ENCODE results near the gene LCE1E.

LCE1E gene, protein sequence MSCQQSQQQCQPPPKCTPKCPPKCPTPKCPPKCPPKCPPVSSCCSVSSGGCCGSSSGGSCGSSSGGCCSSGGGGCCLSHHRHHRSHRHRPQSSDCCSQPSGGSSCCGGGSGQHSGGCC

DNA sequence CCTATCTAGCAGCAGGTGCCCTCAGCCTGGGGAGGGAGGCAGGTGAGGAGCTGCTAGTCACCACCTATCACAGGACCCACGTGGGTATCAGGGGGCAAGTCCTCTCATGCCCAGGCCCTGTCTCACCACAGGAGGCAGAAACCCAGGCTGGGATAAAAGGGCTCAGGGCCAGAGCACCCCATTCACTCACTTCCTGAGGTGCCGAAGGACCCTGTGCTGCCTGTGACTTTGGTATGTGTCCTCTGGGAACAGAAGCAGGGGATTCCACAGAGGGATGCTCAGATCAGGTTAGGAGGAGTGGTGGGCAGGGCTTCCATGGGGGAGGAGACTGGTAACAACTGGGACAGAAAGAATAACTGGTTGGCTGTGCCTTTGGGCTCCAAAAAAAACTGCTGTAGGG is at the start of gene LCE1E:
Gene LCE1E (plus strand): TSS at position 181 of the 400 bp plus-strand sequence. CDS start 1,043 bp downstream, outside the sequence.
- no peak for DNase-seq (ENCODE audit: low read depth)

DNA sequence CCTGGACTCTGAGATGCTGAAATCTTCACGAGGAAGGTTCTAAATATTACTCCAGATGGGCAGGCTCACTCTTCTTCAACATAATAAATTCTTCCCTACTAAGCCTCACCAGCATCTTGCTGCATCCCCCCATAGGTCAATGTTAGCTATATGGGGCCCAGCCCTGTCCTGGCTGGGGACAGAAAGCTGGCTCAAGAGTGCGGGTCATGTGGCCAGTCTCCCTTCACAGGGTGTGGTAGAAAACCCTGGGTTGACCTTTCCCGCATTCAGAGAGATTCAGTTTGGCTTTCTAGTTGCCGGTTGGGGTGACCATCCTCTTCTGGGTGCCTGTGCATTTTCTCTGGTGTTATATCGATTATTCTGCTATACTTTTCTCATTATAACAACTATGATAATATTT is 48.1 kb upstream of the LCE1E start:
- no peak for DNase-seq (ENCODE audit: low read depth)

DNA sequence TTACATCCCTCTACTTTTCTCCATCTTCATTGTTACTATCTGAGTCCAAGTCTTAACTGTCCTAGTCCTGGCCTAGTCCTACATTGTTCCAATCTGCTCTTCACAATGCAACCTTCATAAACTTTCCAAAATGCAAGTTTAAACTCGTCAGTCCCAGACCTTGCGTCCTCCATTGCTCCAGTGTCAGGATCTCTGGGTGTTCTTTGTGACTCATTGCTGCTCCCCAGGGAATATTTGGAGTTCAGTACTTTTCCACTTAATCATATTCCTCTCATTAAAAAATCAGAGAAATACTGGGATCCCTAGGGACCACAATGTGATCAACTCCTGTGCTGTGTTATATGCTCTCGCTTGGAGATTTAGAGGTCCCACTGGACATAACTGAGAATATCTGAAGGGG is 46.2 kb upstream of the LCE1E start:
- DNase-seq (ENCODE audit: low read depth) = no peak

DNA sequence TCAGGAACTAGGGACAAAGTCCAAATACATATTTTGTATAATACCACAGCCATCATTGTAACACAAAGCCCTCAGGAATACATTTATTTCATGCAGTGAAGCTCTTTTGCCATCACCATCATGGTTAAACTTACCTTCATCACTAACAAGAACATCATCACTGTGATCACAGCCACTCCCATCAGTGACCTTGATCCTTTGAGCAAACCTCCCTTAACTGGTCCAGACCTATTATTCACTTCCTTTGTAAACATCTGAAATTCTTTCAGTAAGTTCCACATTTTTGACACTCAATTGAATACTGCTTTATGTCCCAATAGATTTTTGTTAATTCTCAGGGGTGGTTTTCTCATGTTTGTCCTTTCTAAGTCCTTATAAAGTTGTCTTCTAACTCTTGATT is 44.4 kb upstream of the LCE1E start:
- DNase-seq (ENCODE audit: low read depth) = no peak

DNA sequence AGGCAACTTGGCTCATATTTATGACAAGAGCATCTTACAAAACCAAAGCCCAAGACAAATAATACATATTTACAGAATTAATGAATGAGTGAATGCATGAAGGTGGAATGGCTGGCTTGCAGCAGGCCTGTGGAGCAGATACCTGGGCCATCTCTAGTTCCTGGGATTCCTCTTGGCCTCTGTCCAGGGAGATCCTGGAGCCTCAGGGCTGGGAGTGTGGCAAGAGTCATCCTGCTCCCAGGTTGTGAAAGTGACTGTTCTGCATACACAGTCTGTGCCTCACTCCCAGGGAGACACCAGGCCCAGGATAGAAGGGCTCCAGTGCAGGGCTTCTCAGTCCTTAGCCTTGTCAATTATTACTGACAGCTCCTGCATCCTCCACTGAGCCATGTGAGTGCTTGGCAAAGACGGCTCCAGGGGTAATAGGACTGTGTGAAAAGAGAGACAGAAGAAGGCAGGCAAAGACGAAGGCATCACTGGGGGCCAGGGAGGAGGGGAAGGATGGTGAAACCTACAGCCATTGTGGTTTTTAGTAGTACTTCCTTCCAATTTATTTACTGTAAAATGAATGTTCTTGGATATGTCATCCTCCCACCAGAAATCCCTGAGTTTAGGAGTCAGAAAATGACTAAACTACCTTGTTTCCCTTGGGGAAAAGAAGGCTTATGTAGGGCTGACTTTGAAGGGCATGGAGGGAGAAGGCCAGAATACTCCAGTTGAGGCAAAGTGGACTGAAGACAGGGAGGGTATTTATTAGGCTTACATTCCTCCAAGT is 42.5 kb upstream of the LCE1E start:
- no peak for DNase-seq (ENCODE audit: low read depth)

DNA sequence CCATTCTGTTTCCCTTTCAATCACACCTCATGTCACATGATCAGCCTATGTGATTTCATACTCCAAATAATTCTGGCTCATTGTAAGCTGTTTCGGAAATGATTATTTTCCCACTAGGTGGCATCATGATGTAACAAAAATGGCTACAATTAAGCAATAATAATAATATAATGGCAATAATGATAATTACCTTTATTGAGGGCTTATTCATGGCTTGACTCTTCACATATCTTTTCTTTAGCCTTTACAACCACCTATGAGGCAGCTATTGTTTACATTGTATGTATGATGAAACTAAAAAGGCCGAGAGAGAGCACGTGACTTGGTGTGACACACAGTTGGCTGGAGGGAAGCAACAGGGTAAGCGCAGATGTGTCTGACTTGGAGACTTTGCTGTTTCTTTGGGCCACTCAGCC is 40.8 kb upstream of the LCE1E start:
- no peak for DNase-seq (ENCODE audit: low read depth)

DNA sequence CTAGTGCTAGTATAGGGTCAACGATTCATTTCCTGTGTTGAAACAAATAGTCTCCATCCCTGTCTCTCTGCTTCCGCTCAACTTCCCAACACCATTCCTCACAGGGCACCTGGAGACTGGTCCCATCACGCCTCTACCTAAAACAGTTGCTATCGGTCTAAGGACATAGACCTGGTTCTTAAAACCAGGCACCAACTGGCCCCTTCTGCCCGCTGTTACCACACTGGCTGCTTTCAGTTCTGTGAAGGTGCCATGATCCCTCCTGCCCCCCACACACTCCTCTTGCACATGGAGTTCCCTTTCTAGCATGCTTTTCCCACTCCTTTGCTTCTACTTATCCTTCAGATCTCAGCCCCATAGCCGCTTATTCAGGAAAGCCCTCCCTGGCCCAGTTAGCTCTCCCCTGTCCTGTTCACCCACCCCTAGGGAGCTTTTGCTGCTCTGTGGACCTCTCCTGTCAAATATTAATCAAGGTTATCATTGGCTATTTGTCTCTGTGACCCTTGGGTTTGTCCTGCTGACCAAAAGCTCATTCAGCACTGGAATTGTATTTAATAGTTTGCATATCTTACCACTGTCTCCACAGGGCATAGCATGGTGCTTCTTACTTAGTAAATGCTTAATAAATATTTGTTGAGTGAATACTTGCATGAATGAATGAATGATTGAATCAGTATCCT is 40.2 kb upstream of the LCE1E start:
- DNase-seq (ENCODE audit: low read depth) = no peak

DNA sequence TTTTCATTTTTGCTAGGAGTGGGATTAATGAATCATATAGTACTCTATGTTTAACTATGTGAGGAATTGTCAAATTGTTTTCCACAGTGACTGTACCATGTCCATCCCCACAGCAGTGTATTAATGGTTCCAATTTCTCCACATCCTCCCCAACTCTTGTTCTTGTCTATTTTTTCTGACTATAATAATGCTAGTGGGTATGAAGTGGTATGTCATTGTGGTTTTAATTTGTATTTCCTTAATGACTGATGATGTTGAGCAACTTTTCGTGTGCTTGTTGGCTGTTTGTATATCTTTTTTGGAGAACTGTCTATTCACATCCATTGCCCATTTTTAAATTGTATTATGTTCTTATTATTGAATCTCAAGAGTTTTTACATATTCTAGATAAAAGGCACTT is 38.2 kb upstream of the LCE1E start:
- no peak for DNase-seq (ENCODE audit: low read depth)

DNA sequence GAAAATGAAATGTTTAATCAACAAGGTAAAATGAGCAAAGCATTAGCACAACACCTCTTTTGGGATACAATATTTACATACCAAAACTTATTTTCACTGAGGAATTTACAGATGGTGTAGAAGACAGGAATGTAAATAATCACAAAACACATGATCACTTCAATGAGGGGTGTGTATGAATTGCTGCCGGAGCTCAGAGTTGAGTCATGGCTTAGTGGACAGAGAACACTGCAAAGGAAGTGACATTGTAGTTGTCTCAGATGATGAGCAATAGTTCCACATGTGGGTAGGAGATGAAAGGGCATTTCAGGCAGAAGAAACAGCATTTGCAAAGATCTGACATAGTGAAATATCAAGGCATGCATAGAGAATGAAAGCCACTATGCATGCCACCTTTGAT is 33.8 kb upstream of the LCE1E start:
- DNase-seq (ENCODE audit: low read depth) = no peak

DNA sequence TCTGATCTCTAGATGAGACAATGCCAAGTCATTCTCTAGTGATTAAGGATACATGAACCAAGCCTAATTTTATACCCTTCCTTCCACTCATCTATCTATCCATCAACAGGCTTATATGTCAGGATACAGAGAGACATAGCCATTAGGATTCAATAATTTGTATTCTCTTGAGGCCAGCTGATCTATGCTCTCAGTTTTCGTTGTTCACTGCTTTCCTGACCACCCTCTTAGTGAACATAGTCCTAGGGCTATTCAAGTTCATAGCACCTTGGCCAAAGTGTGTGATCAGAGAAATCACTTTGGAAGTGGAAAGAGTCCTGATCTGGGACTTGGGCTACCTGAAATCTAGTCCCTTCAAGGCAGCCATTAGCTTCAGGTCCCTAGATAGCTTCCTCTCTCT is 32.5 kb upstream of the LCE1E start:
- no peak for DNase-seq (ENCODE audit: low read depth)

DNA sequence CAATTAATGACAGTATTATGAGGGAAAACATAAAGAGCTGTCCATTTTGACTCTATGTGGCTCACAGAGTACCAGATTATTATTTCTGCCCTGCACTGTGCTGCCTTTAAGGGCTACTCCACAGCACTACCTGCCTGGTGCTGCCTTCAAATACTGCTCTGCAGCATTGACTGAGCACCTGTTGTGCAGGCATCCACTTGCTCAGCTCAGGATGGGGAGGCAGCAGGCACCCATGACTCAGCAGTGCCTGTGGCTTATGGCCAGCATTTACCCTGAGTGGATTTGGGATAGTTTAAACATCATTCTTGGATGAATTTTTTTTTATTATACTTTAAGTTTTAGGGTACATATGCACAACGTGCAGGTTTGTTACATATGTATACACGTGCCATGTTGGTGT is 29.2 kb upstream of the LCE1E start:
- DNase-seq (ENCODE audit: low read depth) = no peak

DNA sequence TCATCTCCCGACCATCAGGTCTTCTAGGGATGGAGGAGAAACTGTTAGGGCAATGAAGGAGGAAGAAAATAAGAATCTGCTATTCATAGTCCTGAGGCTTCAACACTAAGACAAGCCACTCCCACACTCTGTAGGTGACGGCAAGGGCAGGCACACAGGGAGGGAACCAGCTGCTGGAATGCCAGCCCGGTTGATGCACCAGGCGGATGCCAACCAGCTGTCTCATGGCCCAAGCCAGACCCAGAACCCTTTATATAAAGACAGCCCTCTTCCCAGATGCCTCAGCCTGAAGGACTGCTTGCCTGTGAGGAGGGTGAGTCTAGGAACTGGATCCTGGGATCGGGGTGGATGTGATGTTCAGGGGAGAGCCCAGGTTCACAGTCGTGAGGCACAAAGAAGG is 28.3 kb upstream of the LCE1E start, which contains the start of gene KPRP:
Gene KPRP (plus strand): TSS at position 279 of the 400 bp plus-strand sequence. CDS start 1,564 bp downstream, outside the sequence.
- no peak for DNase-seq (ENCODE audit: low read depth)

DNA sequence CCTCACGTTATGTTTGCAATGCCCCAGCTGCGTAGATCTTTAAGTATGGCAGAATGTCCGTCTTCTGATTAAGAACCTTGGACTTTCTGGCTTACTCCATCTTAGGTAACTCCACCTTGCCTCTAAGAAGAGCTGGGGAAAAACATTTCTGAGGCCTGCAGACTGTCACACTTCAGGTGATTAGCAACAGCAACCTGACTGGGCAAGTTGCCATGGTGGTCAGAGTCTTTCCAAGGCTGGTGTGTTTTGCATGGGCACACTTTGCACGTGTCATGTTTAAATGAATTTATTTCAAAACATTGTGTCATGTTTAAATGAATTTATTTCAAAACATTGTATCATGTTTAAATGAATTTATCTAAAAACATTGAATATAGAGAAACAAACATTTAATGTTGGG is 27.4 kb upstream of the LCE1E start:
- DNase-seq (ENCODE audit: low read depth) = no peak

DNA sequence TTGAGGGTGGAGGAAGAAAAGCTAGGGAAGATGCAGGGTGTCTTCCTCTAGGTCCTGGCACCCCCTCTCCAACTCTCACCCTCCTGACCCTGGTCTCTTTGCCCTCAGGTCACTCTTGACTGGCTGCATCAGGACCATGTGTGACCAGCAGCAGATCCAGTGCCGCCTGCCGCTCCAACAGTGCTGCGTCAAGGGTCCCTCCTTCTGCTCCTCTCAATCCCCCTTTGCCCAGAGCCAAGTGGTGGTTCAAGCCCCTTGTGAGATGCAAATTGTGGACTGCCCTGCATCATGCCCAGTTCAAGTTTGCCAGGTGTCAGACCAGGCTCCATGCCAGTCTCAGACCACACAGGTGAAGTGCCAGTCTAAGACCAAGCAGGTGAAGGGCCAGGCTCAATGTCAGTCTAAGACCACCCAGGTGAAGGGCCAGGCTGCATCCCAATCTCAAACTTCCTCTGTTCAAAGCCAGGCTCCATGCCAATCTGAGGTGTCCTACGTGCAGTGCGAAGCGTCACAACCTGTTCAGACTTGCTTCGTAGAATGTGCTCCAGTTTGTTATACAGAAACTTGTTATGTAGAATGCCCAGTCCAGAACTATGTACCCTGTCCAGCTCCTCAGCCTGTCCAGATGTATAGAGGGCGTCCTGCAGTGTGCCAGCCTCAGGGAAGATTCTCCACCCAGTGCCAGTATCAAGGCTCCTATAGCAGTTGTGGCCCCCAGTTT is 26.4 kb upstream of the LCE1E start:
- DNase-seq (ENCODE audit: low read depth) = no peak

DNA sequence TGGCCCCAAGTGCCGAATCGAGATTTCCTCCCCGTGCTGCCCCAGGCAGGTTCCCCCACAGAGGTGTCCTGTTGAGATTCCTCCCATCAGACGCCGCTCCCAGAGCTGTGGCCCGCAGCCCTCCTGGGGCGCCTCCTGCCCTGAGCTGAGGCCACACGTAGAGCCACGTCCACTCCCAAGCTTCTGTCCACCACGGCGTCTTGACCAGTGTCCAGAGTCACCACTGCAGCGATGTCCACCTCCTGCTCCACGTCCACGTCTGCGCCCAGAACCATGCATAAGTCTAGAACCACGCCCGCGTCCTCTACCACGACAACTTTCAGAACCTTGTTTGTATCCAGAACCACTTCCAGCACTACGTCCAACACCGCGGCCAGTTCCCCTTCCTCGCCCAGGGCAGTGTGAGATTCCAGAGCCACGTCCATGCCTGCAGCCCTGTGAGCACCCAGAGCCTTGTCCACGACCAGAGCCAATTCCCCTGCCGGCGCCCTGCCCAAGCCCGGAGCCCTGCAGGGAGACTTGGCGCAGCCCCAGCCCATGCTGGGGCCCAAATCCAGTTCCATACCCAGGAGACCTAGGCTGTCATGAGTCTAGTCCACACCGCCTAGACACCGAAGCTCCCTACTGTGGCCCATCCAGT is 25.4 kb upstream of the LCE1E start:
- DNase-seq (ENCODE audit: low read depth) = no peak

DNA sequence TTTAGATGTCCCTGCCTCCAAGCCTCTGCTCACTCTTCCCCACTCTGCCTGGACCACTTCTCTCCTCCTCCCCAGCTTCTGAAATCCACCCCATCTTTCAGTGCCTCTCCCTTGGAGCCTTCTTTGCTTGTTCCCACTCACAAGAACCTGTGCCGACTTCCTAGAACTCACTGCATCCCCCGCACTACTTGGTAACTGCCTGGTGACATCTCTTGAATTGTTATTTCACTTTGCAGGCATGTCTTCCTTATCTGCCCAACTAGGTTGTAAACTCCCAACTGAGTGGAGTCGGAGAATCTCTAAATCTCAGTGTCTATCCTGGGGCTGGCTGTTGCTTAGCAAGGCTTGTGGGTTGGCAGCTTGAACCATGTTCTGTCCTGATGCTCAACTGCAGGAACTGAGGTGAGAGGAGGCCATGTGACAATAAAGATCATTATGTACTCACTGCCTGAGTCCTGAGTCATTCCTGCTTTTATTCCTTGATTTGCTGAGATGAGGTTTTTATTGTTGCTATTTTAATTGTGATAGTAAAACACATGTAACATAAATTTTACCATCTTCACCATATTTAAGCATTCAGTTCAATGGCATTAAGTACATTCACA is 24.3 kb upstream of the LCE1E start:
- no peak for DNase-seq (ENCODE audit: low read depth)

DNA sequence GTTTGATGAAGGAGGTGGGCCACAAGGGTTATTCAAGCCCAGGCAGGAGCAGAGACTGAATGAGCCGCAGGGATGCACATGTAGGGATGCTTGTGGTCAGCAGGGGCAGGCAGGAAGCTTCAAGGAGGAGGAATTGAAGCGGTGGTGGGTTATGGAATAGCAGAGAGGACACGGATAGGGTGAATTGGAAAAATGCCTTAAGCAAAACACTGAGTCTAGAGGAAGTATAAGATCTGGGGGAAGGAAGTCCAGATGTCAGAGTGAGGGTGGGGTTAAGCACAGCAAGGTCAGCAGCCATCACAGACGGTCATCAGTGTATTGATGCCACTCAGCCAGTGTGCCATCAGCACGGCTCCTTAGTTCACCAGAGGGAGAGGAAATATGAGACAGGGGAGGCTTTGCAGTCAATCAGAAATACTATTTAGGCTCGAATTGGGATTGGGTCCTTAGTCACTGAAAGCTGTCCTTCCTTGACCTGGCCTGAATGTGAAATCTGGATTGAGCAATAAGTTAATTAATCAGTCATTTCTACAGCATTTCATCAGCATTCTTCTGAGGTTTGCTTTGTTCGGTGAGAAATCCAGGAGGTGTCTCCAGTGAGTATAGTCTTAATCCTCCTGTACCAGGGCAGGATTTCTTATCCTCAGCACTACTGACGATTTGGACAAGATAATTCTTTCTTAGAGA is 17.1 kb upstream of the LCE1E start:
- DNase-seq (ENCODE audit: low read depth) = no peak

DNA sequence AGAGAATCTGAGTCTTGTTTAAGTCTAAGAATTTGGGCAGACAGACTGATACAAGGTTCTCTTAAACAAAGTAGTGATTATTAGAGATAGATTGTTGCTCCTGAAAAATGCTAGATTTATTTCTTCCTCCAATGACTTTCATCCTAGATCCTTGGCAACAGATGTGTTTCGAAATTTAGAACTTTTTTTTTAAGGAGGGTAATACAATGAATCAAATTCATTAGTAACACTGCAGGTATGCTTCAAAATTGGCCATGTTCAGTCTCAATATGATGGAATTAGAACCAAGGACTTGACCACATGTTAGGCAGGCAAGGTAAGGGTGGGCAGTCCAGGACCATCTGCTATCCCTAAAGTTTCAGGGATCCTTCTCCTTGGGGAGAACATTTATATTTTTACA is 15.6 kb upstream of the LCE1E start:
- no peak for DNase-seq (ENCODE audit: low read depth)

DNA sequence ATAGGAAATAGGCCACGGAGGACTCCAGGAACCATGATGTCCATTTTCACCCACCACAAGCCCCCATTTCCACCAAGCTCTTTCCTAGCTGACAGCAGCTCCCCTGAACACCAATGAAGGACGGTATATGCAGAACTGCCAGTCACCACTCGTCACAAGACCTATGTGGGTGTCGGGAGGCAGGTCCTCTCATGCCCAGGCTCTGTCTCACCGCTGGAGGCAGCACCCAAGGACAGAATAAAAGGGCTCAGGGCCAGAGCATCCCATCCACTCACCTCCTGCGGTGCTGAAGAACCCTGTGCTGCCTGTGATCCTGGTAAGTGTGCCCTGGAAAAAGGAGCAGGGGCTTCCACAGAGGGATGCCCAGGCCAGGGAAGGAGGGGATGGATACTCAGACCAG is 11.2 kb upstream of the LCE1E start, which contains the start of gene LCE1F:
Gene LCE1F (plus strand): TSS at position 266 of the 400 bp plus-strand sequence. CDS start 1,232 bp downstream, outside the sequence.
- DNase-seq (ENCODE audit: low read depth) = no peak

DNA sequence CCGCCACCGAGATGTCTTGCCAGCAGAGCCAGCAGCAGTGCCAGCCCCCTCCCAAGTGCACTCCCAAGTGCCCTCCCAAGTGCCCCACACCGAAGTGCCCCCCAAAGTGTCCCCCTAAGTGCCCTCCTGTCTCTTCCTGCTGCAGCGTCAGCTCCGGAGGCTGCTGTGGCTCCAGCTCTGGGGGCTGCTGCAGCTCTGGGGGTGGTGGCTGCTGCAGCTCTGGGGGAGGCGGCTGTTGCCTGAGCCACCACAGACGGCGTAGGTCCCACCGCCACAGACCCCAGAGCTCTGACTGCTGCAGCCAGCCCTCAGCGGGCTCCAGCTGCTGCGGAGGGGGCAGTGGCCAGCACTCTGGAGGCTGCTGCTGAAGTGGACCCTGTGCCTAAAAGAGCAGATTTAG is 9.7 kb upstream of the LCE1E start:
- DNase-seq (ENCODE audit: low read depth) = no peak

DNA sequence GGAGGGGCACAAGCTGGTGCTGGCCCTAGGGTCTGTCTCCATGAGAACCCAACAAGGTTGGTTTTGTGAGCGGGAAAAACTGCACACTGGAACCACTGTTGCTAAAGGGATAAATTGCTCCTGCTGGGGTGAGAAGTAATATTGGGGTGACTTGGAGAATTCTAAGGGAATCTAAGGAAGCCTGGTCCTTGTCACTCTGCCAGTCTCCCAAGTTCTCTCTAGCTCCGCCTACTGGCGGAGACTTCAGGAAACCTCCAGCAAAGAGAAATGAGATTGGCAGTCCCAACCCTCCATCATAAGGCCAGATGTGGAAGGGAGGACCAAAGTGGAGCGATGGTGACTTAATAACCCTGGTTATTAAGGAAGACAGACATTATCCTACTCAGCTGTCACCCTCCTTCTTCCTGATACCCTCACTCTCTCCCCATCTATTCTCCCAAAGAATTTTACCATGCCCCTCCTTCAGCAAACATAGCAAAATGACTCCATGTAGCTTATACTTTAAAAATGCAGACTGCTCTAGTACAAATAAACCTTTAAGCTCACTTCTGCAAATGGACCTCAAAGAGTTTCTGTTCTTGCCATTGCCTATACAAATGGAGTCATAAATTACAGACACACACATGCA is 8.4 kb upstream of the LCE1E start:
- no peak for DNase-seq (ENCODE audit: low read depth)
